Uterus (tissue), 4 donors: ENCODE measurements around the gene ARHGAP19. TPM values are rescaled to one million over a fixed set of nuclear protein-coding genes. Genes with fewer than 3 reads are reported as not detected.
A peak's percentile ranks its signal among the peaks of the same experiment; 100 is the strongest.
"Not testable (repeated sequence)": the region's sequence is repeated elsewhere in the genome, so short reads cannot be mapped to it uniquely, and the experiment has no call there.

Experiments used
- DNase-seq, 2 donors: peaks; one replicate each; pipeline ENCODE4 v3.0.0-alpha.2; 2019 to 2020
- H3K27ac ChIP-seq, 2 donors: fragments of 200-600 bp; sonication (generic); 1 replicate in 1 of 2; 2 replicates in 1 of 2; pipeline ENCODE4 v1.5.1; 2016 to 2018
- H3K27me3 ChIP-seq, 2 donors: fragments of 200-600 bp; sonication (generic); one replicate each; pipeline ENCODE4 v1.5.1; 2018 to 2019; ENCODE audit warnings: control low read depth in 1 of 2
- H3K36me3 ChIP-seq, 2 donors: fragments of 200-600 bp; sonication (generic); one replicate each; pipeline ENCODE4 v1.5.1; 2019; ENCODE audit warnings: control low read depth in 1 of 2
- H3K4me1 ChIP-seq, 2 donors: fragments of 200-600 bp; sonication (generic); one replicate each; pipeline ENCODE4 v1.5.1; 2018 to 2019; ENCODE audit warnings: control low read depth in 1 of 2
- H3K4me3 ChIP-seq, 2 donors: fragments of 200-600 bp; sonication (generic); 1 replicate in 1 of 2; 2 replicates in 1 of 2; pipeline ENCODE4 v1.5.1; 2018 to 2019; ENCODE audit warnings: mild to moderate bottlenecking in 1 of 2
- H3K9me3 ChIP-seq, 2 donors: fragments of 200-600 bp; sonication (generic); one replicate each; pipeline ENCODE4 v1.5.1; 2019; ENCODE audit warnings: control low read depth in 1 of 2
- CTCF ChIP-seq, 4 experiments: fragments of 200-600 bp in 2 of 4; fragments of 450-650 bp in 2 of 4; sonication (generic) in 2 of 4; IDR thresholded peaks; one replicate each; pipeline ENCODE4 v1.5.1; 2016 to 2019; ENCODE audit warnings: antibody characterized with exemption in 4 of 4, mild to moderate bottlenecking in 2 of 4, moderate library complexity in 1 of 4
- POLR2A ChIP-seq, 2 donors: fragments of 450-650 bp; IDR thresholded peaks; one replicate each; pipeline ENCODE4 v1.6.1; 2016; ENCODE audit warnings: antibody characterized with exemption in 2 of 2, mild to moderate bottlenecking in 1 of 2, moderate library complexity in 1 of 2
- intact Hi-C: fragments of 100-400 bp; cut with DNase I; formaldehyde crosslinking; loops from one replicate; pipeline ENCODE4 v1.15.1; 2023; ENCODE audit warnings: low total_unique reads
- total RNA-seq, 4 donors: library from RNA; depleted of rRNA in 3 of 4; stranded (reverse); fragments of >200 nt in 3 of 4; gene quantifications; one replicate each; pipeline versions ENCODE4 v1.1.0 to v1.2.4, GENCODE V29; 2014 to 2023
- donor health status: DM: yes; HTN: yes; CAD: no.

Gene ARHGAP19
- total RNA-seq, 4 donors from 2014 or later = 5.3 to 25.8 (median 14.0) TPM

- Histone ChIP-seq H3K27ac (no peak overlapping the region), H3K36me3 (no peaks in the 10 kb centered on the region), H3K9me3 (no peaks in the 10 kb centered on the region), H3K4me1 (no peaks in the 10 kb centered on the region), H3K27me3 (no peaks in the 10 kb centered on the region), H3K4me3 (no peak overlapping the region)
- no peak for TF ChIP-seq POLR2A (IDR thresholded peaks at IDR 0.05)
- no peak for TF ChIP-seq CTCF (IDR thresholded peaks at IDR 0.05)
- intact Hi-C loops = no loop called here
- no peak for DNase-seq
Measured at GRCh38 chr10:97300980-97301379, 8.5 kb upstream of the ARHGAP19 start.

- H3K27ac ChIP-seq = no peak overlapping the region
- no peaks in the 10 kb centered on the region for H3K36me3 ChIP-seq
- no peaks in the 10 kb centered on the region for H3K9me3 ChIP-seq
- H3K27me3 ChIP-seq = no peaks in the 10 kb centered on the region
- intact Hi-C loops = no loop called here
- H3K4me3 ChIP-seq = no peak overlapping the region
- H3K4me1 ChIP-seq = no peaks in the 10 kb centered on the region
- TF ChIP-seq CTCF (IDR thresholded peaks at IDR 0.05) = no peak
- TF ChIP-seq POLR2A (IDR thresholded peaks at IDR 0.05) = no peak
- DNase-seq = no peak
Measured at GRCh38 chr10:97298223-97298571, 5.8 kb upstream of the ARHGAP19 start.

- Histone ChIP-seq H3K27ac (no peak overlapping the region), H3K36me3 (no peaks in the 10 kb centered on the region), H3K27me3 (no peaks in the 10 kb centered on the region), H3K9me3 (no peaks in the 10 kb centered on the region), H3K4me1 (no peaks in the 10 kb centered on the region), H3K4me3 (no peak overlapping the region)
- TF ChIP-seq CTCF (IDR thresholded peaks at IDR 0.05) (no peak), POLR2A (IDR thresholded peaks at IDR 0.05) (no peak)
- DNase-seq = no peak
- intact Hi-C loops = no loop called here
Measured at GRCh38 chr10:97297556-97298222, 5.3 kb upstream of the ARHGAP19 start.

GRCh38 chr10:97292862-97293198 is 393 bp upstream of the ARHGAP19 start:
- no peak for DNase-seq
- Histone ChIP-seq H3K9me3 (no peaks in the 10 kb centered on the region), H3K27ac (no peak overlapping the region), H3K36me3 (no peaks in the 10 kb centered on the region), H3K4me1 (no peaks in the 10 kb centered on the region), H3K4me3 (no peak overlapping the region), H3K27me3 (no peaks in the 10 kb centered on the region)
- TF ChIP-seq CTCF (IDR thresholded peaks at IDR 0.05) (no peak), POLR2A (IDR thresholded peaks at IDR 0.05) (no peak)
- intact Hi-C loops = no loop called here

- intact Hi-C loops = no loop called here
- Histone ChIP-seq H3K27ac (peak overlapping the region; percentile 96), H3K9me3 (no peaks in the 10 kb centered on the region), H3K27me3 (no peaks in the 10 kb centered on the region), H3K4me1 (no peaks in the 10 kb centered on the region), H3K36me3 (no peaks in the 10 kb centered on the region), H3K4me3 (peak overlapping the region; percentile 90 to 91)
- TF ChIP-seq CTCF (IDR thresholded peaks at IDR 0.05) = no peak
- no peak for TF ChIP-seq POLR2A (IDR thresholded peaks at IDR 0.05)
- no peak for DNase-seq
Measured at GRCh38 chr10:97291357-97292096, 910 bp downstream of the ARHGAP19 start.

GRCh38 chr10:97290576-97291356 is 1.7 kb downstream of the ARHGAP19 start:
- H3K27me3 ChIP-seq, H3K9me3 ChIP-seq, H3K36me3 ChIP-seq, H3K4me3 ChIP-seq, H3K27ac ChIP-seq, DNase-seq, H3K4me1 ChIP-seq, intact Hi-C loops: not testable (repeated sequence)

- DNase-seq, H3K4me3 ChIP-seq, intact Hi-C loops, H3K27ac ChIP-seq, H3K4me1 ChIP-seq, H3K36me3 ChIP-seq, H3K9me3 ChIP-seq, H3K27me3 ChIP-seq: not testable (repeated sequence)
Measured at GRCh38 chr10:97290076-97290475, 2.4 kb downstream of the ARHGAP19 start.
